H1 (cell line): ENCODE measurements around the gene COL4A3. TPM values are rescaled to one million over a fixed set of nuclear protein-coding genes. Genes with fewer than 3 reads are reported as not detected.

Source experiments
- CTCF ChIA-PET: fragments of 300-600 bp; sonication (Branson Sonifier 250); formaldehyde crosslinking; loops from one replicate; lab custom pipeline; 2021; ENCODE audit not compliant: partially characterized antibody; lab: Charles Lee
- POLR2A ChIA-PET: fragments of 300-600 bp; sonication (Branson Sonifier 250); formaldehyde crosslinking; loops from one replicate; lab custom pipeline; 2021; ENCODE audit warnings: inconsistent platforms; ENCODE audit not compliant: partially characterized antibody; lab: Charles Lee
- DNase-seq, 2 experiments: peaks; one replicate each; pipeline versions ENCODE4 v3.0.0 to v3.0.0-alpha.2; 2010 to 2022; ENCODE audit warnings: low spot score in 2 of 2, low read depth in 1 of 2, mixed read lengths in 1 of 2
- FAIRE-seq: peaks from 2 replicates; lab custom pipeline; 2011; peaks lifted over from hg19 to GRCh38; lab: Jason Lieb, UNC
- H2AFZ ChIP-seq: 2 replicates; pipeline ENCODE4 v1.8.1; 2012; ENCODE audit warnings: low read length, inconsistent platforms
- H2AK5ac ChIP-seq: 2 replicates; pipeline ENCODE4 v1.6.1; 2013; ENCODE audit warnings: low read depth, low read length
- H2BK120ac ChIP-seq: replicated peaks from 2 replicates; pipeline ENCODE3; 2013; ENCODE audit warnings: low read depth, low read length, inconsistent platforms
- H2BK12ac ChIP-seq: 2 replicates; pipeline ENCODE4 v1.6.1; 2013; ENCODE audit warnings: low read depth, low read length
- H2BK15ac ChIP-seq: 2 replicates; pipeline ENCODE4 v1.6.1; 2013; ENCODE audit warnings: low read length
- H2BK20ac ChIP-seq: 2 replicates; pipeline ENCODE4 v1.6.1; 2013; ENCODE audit warnings: low read length
- H2BK5ac ChIP-seq: 2 replicates; pipeline ENCODE4 v1.6.1; 2013; ENCODE audit warnings: low read depth, low read length
- H3K14ac ChIP-seq: 2 replicates; pipeline ENCODE4 v1.6.1; 2013; ENCODE audit warnings: inconsistent platforms; ENCODE audit not compliant: insufficient read length
- H3K18ac ChIP-seq: 2 replicates; pipeline ENCODE4 v1.6.1; 2013; ENCODE audit warnings: low read length; ENCODE audit errors: extremely low read depth
- H3K23ac ChIP-seq: 2 replicates; pipeline ENCODE4 v1.6.1; 2013; ENCODE audit warnings: inconsistent platforms; ENCODE audit not compliant: insufficient read length
- H3K23me2 ChIP-seq: 2 replicates; pipeline ENCODE4 v1.6.1; 2013; ENCODE audit warnings: low read depth, low read length
- H3K27ac ChIP-seq: 2 replicates; pipeline ENCODE4 v1.6.1; 2011; ENCODE audit warnings: low read depth, low read length, inconsistent platforms
- H3K27me3 ChIP-seq, 4 experiments: replicated peaks in 1 of 4; 1 replicate in 1 of 4; 2 replicates in 3 of 4; pipeline versions ENCODE4 v1.6.1 to v1.8.1; 2011 to 2013; ENCODE audit warnings: low read length in 3 of 4, mild to moderate bottlenecking in 3 of 4, inconsistent platforms in 2 of 4, mixed read lengths in 2 of 4, moderate library complexity in 1 of 4; ENCODE audit not compliant: control insufficient read depth in 3 of 4, insufficient read depth in 3 of 4; ENCODE audit errors: extremely low read depth in 1 of 4
- H3K36me3 ChIP-seq, 4 experiments: 2 replicates each; pipeline versions ENCODE4 v1.6.1 to v1.8.1; 2011 to 2013; ENCODE audit warnings: mild to moderate bottlenecking in 4 of 4, low read length in 3 of 4, moderate library complexity in 2 of 4, control low read depth in 1 of 4, inconsistent platforms in 1 of 4; ENCODE audit not compliant: insufficient read depth in 4 of 4, control insufficient read depth in 2 of 4
- H3K4ac ChIP-seq: replicated peaks from 2 replicates; pipeline ENCODE3; 2013; ENCODE audit warnings: low read length, low read depth, mixed read lengths, inconsistent platforms; ENCODE audit not compliant: insufficient read length
- H3K4me1 ChIP-seq, 4 experiments: replicated peaks in 1 of 4; 1 replicate in 1 of 4; 2 replicates in 3 of 4; pipeline versions ENCODE4 v1.6.1 to v1.8.1; 2011 to 2013; ENCODE audit warnings: low read length in 3 of 4, inconsistent platforms in 2 of 4, mixed read lengths in 1 of 4; ENCODE audit not compliant: insufficient read depth in 4 of 4, control insufficient read depth in 3 of 4
- H3K4me2 ChIP-seq, 2 experiments: 2 replicates each; pipeline versions ENCODE4 v1.6.1 to v1.8.1; 2011 to 2013; ENCODE audit warnings: low read depth in 2 of 2, low read length in 2 of 2, control low read depth in 1 of 2, inconsistent platforms in 1 of 2, mild to moderate bottlenecking in 1 of 2; ENCODE audit not compliant: insufficient read depth in 1 of 2
- H3K4me3 ChIP-seq, 4 experiments: fragments of 200-600, 300-600 bp in 1 of 4; sonication (generic), shearing (Covaris generic), sonication (Bioruptor Twin) in 1 of 4; 2 replicates each; pipeline versions ENCODE4 v1.5.1 to v1.8.1; 2011 to 2016; ENCODE audit warnings: low read length in 4 of 4, low read depth in 3 of 4, control low read depth in 2 of 4, inconsistent platforms in 2 of 4, mild to moderate bottlenecking in 2 of 4, mixed read lengths in 1 of 4, moderate library complexity in 1 of 4; ENCODE audit not compliant: insufficient read depth in 2 of 4; ENCODE audit errors: extremely low read depth in 1 of 4
- H3K56ac ChIP-seq: replicated peaks from 2 replicates; pipeline ENCODE3; 2013; ENCODE audit warnings: low read depth, mild to moderate bottlenecking, mixed read lengths, low read length, inconsistent platforms; ENCODE audit not compliant: insufficient read length
- H3K79me1 ChIP-seq: 2 replicates; pipeline ENCODE4 v1.6.1; 2013; ENCODE audit warnings: low read depth, low read length, control low read depth
- H3K79me2 ChIP-seq, 2 experiments: 2 replicates each; pipeline versions ENCODE4 v1.6.1 to v1.8.1; 2012 to 2013; ENCODE audit warnings: low read length in 2 of 2, mild to moderate bottlenecking in 2 of 2, inconsistent platforms in 1 of 2; ENCODE audit not compliant: insufficient read depth in 2 of 2, control insufficient read depth in 1 of 2
- H3K9ac ChIP-seq, 4 experiments: replicated peaks in 1 of 4; 1 replicate in 1 of 4; 2 replicates in 3 of 4; pipeline versions ENCODE4 v1.6.1 to v1.8.1; 2011 to 2013; ENCODE audit warnings: low read depth in 3 of 4, low read length in 3 of 4, control low read depth in 2 of 4, mild to moderate bottlenecking in 2 of 4, moderate library complexity in 2 of 4, inconsistent platforms in 1 of 4; ENCODE audit errors: extremely low read depth in 1 of 4
- H3K9me3 ChIP-seq, 2 experiments: 2 replicates each; pipeline versions ENCODE4 v1.6.1 to v1.8.1; 2012 to 2013; ENCODE audit warnings: mild to moderate bottlenecking in 2 of 2, moderate library complexity in 2 of 2, control low read depth in 1 of 2, inconsistent platforms in 1 of 2, low read depth in 1 of 2, low read length in 1 of 2, mixed read lengths in 1 of 2; ENCODE audit not compliant: insufficient read depth in 2 of 2
- H4K20me1 ChIP-seq, 2 experiments: replicated peaks in 1 of 2; 2 replicates each; pipeline versions ENCODE3 to v1.8.1; 2011 to 2013; ENCODE audit warnings: inconsistent platforms in 2 of 2, low read length in 2 of 2, mild to moderate bottlenecking in 1 of 2; ENCODE audit not compliant: insufficient read depth in 2 of 2, control insufficient read depth in 1 of 2
- H4K5ac ChIP-seq: 2 replicates; pipeline ENCODE4 v1.6.1; 2013; ENCODE audit warnings: low read length, low read depth, mixed read lengths, inconsistent platforms; ENCODE audit not compliant: insufficient read length
- H4K8ac ChIP-seq: 2 replicates; pipeline ENCODE4 v1.8.0; 2013; ENCODE audit warnings: mild to moderate bottlenecking, moderate library complexity, low read length, inconsistent platforms; ENCODE audit not compliant: insufficient read depth; ENCODE audit errors: extremely low read depth
- H4K91ac ChIP-seq: replicated peaks from 2 replicates; pipeline ENCODE3; 2013; ENCODE audit warnings: low read length, mixed read lengths, inconsistent platforms; ENCODE audit not compliant: insufficient read length
- ASH2L ChIP-seq: fragments of 200-600, 300-600 bp; sonication (generic); IDR thresholded peaks from one replicate; pipeline ENCODE4 v1.7.1; 2017; ENCODE audit warnings: low read length
- BACH1 ChIP-seq: IDR thresholded peaks from 2 replicates; pipeline ENCODE4 v1.6.1; 2012; ENCODE audit warnings: low read length, improper control_type of control experiment
- HDAC6 ChIP-seq: IDR thresholded peaks from one replicate; pipeline ENCODE4 v1.7.1; 2012; ENCODE audit warnings: low read depth, mild to moderate bottlenecking, inconsistent platforms, low read length, moderate library complexity
- JUND ChIP-seq: IDR thresholded peaks from 2 replicates; pipeline ENCODE4 v1.6.1; 2011; ENCODE audit warnings: mild to moderate bottlenecking, improper control_type of control experiment, low read length
- KDM1A ChIP-seq: fragments of 200-600, 300-600 bp; sonication (generic); IDR thresholded peaks from 2 replicates; pipeline ENCODE4 v1.7.1; 2016; ENCODE audit warnings: mild to moderate bottlenecking, low read length, borderline replicate concordance
- KDM5A ChIP-seq: fragments of 200-600 bp; IDR thresholded peaks from 2 replicates; pipeline ENCODE4 v1.7.1; 2012; ENCODE audit warnings: mild to moderate bottlenecking, low read length, inconsistent platforms, mixed read lengths
- NANOG ChIP-seq: IDR thresholded peaks from 2 replicates; pipeline ENCODE4 v1.6.1; 2011; ENCODE audit warnings: low read length, low read depth, mild to moderate bottlenecking, inconsistent platforms; ENCODE audit not compliant: insufficient read depth, poor library complexity, severe bottlenecking
- POLR2AphosphoS5 ChIP-seq: IDR thresholded peaks from 2 replicates; pipeline ENCODE4 v1.6.1; 2011; ENCODE audit warnings: low read depth, low read length
- RAD21 ChIP-seq, 2 experiments: IDR thresholded peaks in 1 of 2; conservative IDR thresholded peaks in 1 of 2; 2 replicates each; pipeline ENCODE4 v1.6.1; 2011; ENCODE audit warnings: low read depth in 2 of 2, low read length in 2 of 2, improper control_type of control experiment in 1 of 2, inconsistent platforms in 1 of 2, mild to moderate bottlenecking in 1 of 2, moderate library complexity in 1 of 2
- SIN3A ChIP-seq, 2 experiments: IDR thresholded peaks in 1 of 2; conservative IDR thresholded peaks in 1 of 2; 2 replicates each; pipeline ENCODE4 v1.6.1; 2011 to 2012; ENCODE audit warnings: low read length in 2 of 2, improper control_type of control experiment in 1 of 2, low read depth in 1 of 2, mild to moderate bottlenecking in 1 of 2
- SP4 ChIP-seq: IDR thresholded peaks from 2 replicates; pipeline ENCODE4 v1.6.1; 2012; ENCODE audit warnings: low read length, inconsistent platforms
- TCF12 ChIP-seq: IDR thresholded peaks from 2 replicates; pipeline ENCODE4 v1.6.1; 2011; ENCODE audit warnings: low read depth, mild to moderate bottlenecking, low read length
- WGBS, 2 experiments: shearing (Covaris generic) in 1 of 2; methylation state at CpG; one replicate each; pipeline versions ENCODE4 v1.1.6 to v1.1.7; 2013 to 2015; ENCODE audit warnings: low lambda C conversion rate in 2 of 2, mixed read lengths in 2 of 2, inconsistent platforms in 1 of 2, low coverage in 1 of 2, missing lambda C conversion rate in 1 of 2; ENCODE audit not compliant: insufficient replicate concordance in 2 of 2, insufficient coverage in 1 of 2, insufficient read length in 1 of 2; ENCODE audit errors: extremely low coverage in 1 of 2, missing lambda C conversion rate in 1 of 2; 5-methylcytosine and 5-hydroxymethylcytosine counted together
- polyA plus RNA-seq, 7 experiments: library from polyadenylated mRNA; depleted of rRNA in 3 of 7; stranded (reverse) in 5 of 7; unstranded in 2 of 7; fragments of >200 nt in 5 of 7; fragments of 200-250 nt in 2 of 7; gene quantifications; 1 replicate in 5 of 7; 2 replicates in 1 of 7; 4 replicates in 1 of 7; pipeline versions ENCODE4 v1.2.1 to v1.2.3, GENCODE V29; 2011 to 2013; ENCODE audit warnings: missing spikeins in 2 of 7, mixed read lengths in 2 of 7
- total RNA-seq: library from RNA; stranded (reverse); fragmentation: NEBNext Ultra II Directional; extraction: Animal tissue kit (Norgen Biotek cat#: 25700); gene quantifications from 2 replicates; pipeline ENCODE4 v1.2.1, GENCODE V29; 2021
- TF ChIP-seq, protein P1 (sequence below): IDR thresholded peaks from 2 replicates; pipeline ENCODE4 v1.6.1; 2012; ENCODE audit warnings: low read length, inconsistent platforms

Gene COL4A3
- total and polyA plus RNA-seq, 2 of the 8 experiments (the other 6 are each of a cell fraction or from before 2014, with no cell fraction given): 0.12 to 0.17 TPM

DNA sequence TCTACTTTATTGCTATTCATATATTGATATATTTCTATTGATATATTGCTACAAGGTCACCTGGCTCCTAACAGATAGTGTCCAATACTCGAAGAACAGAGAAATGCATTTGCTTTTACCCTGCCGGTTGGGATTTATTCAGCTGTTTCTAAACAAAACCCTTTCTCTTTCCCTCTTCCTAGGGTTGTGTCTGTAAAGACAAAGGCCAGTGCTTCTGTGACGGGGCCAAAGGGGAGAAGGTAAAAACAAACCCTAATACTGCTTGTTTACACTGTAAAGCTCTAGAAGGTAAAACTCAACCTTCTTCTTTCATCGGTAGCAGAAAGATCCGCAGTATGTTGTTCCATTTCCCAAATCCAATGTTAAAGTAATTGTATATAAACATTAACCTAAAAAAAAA, 73.4 kb downstream of the COL4A3 start:
- Histone ChIP-seq H2BK20ac (no peak overlapping the region), H3K4me3 (no peak overlapping the region), H4K5ac (no peak overlapping the region), H3K4me1 (0 out of 7 replicates have a peak, but pooled peaks cover 0 to 2% (median 0%) of the 10 kb centered on the region in 4 experiments), H3K9ac (no peak overlapping the region), H2BK15ac (no peak overlapping the region), H2BK5ac (no peak overlapping the region), H3K4me2 (no peak overlapping the region), H2AK5ac (no peak overlapping the region), H2BK120ac (no peak overlapping the region), H2BK12ac (no peak overlapping the region), H3K79me1 (no peaks in the 10 kb centered on the region), H3K23me2 (no peaks in the 10 kb centered on the region), H3K79me2 (no peaks in the 10 kb centered on the region), H3K9me3 (no peaks in the 10 kb centered on the region), H3K14ac (no peak overlapping the region), H3K27ac (no peak overlapping the region), H3K36me3 (no peaks in the 10 kb centered on the region), H4K91ac (no peak overlapping the region), H3K56ac (no peak overlapping the region), H3K18ac (no peak overlapping the region), H3K23ac (no peak overlapping the region), H4K20me1 (no peaks in the 10 kb centered on the region), H3K4ac (no peak overlapping the region), H3K27me3 (no peaks in the 10 kb centered on the region), H2AFZ (no peak overlapping the region), H4K8ac (no peak overlapping the region)
- CTCF ChIA-PET: interaction anchor here (0.6 to 5.6 kb wide), 38 partner anchors 10 to 382 kb away, joined by 3 to 112 read pairs (median 4); partner anchors contain the start of gene TM4SF20
- FAIRE-seq (no peak), DNase-seq (no peak)
- POLR2A ChIA-PET: interaction anchor here (0.6 kb wide), 1 partner anchor 183 kb away, joined by 3 read pairs; no protein-coding TSS in a partner anchor
- WGBS, 2 experiments: 79% methylated on average over 5 of the region's 5 CpGs; no CpG with 5 or more reads in 1 of the 2 experiments
- no peak for TF ChIP-seq RAD21 (IDR thresholded peaks at IDR 0.05 in 1 of 2, conservative IDR thresholded peaks at IDR 0.05 in 1 of 2; ENCODE audit: low read depth in 2 of 2, low read length in 2 of 2)
- TF ChIP-seq POLR2AphosphoS5: no peak
- no peak for TF ChIP-seq KDM1A
- no peak for TF ChIP-seq JUND
- no peak for TF ChIP-seq SIN3A (conservative IDR thresholded peaks at IDR 0.05 in 1 of 2, IDR thresholded peaks at IDR 0.05 in 1 of 2; ENCODE audit: low read depth in 1 of 2, low read length in 2 of 2)
- no peak for TF ChIP-seq NANOG
- TF ChIP-seq HDAC6: no peak
- TF ChIP-seq KDM5A: no peak
- TF ChIP-seq TCF12: no peak
- no peak for TF ChIP-seq SP4
- no peak for TF ChIP-seq BACH1
- TF ChIP-seq ASH2L: no peak
- TF ChIP-seq, protein P1, sequence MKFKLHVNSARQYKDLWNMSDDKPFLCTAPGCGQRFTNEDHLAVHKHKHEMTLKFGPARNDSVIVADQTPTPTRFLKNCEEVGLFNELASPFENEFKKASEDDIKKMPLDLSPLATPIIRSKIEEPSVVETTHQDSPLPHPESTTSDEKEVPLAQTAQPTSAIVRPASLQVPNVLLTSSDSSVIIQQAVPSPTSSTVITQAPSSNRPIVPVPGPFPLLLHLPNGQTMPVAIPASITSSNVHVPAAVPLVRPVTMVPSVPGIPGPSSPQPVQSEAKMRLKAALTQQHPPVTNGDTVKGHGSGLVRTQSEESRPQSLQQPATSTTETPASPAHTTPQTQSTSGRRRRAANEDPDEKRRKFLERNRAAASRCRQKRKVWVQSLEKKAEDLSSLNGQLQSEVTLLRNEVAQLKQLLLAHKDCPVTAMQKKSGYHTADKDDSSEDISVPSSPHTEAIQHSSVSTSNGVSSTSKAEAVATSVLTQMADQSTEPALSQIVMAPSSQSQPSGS: no peak
